DOHH2 (cell line): ENCODE results near the gene GPC6.

Experiments
- EZH2phosphoT487 ChIP-seq: fragments of 200-600 bp; sonication (generic); IDR thresholded peaks from 2 replicates; pipeline ENCODE4 v1.6.1; 2017; ENCODE audit warnings: borderline replicate concordance, mild to moderate bottlenecking, antibody characterized with exemption, low read length, moderate library complexity, mixed read lengths
- TF ChIP-seq, protein P1 (sequence below): fragments of 200-600 bp; sonication (generic); IDR thresholded peaks from one replicate; pipeline ENCODE4 v1.5.1; 2014; ENCODE audit warnings: antibody characterized with exemption, mild to moderate bottlenecking, low read depth, low read length; ENCODE audit not compliant: poor library complexity, severe bottlenecking

GRCh38 chr13:93660391-93661063 lies 433.9 kb downstream of the GPC6 start:
- TF ChIP-seq, protein P1, sequence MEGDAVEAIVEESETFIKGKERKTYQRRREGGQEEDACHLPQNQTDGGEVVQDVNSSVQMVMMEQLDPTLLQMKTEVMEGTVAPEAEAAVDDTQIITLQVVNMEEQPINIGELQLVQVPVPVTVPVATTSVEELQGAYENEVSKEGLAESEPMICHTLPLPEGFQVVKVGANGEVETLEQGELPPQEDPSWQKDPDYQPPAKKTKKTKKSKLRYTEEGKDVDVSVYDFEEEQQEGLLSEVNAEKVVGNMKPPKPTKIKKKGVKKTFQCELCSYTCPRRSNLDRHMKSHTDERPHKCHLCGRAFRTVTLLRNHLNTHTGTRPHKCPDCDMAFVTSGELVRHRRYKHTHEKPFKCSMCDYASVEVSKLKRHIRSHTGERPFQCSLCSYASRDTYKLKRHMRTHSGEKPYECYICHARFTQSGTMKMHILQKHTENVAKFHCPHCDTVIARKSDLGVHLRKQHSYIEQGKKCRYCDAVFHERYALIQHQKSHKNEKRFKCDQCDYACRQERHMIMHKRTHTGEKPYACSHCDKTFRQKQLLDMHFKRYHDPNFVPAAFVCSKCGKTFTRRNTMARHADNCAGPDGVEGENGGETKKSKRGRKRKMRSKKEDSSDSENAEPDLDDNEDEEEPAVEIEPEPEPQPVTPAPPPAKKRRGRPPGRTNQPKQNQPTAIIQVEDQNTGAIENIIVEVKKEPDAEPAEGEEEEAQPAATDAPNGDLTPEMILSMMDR: no peak
- TF ChIP-seq EZH2phosphoT487: no peak
